IPS-18c (cell line): ENCODE measurements around the gene CR1L.
"Not testable (repeated sequence)": the region's sequence is repeated elsewhere in the genome, so short reads cannot be mapped to it uniquely, and the experiment has no call there.

Experiments used
- H3K4me3 ChIP-seq: 2 replicates; pipeline ENCODE4 v1.7.0; 2013; ENCODE audit warnings: low read depth, mild to moderate bottlenecking, low read length, moderate library complexity; ENCODE audit not compliant: insufficient read depth
- H3K9me3 ChIP-seq: one replicate; pipeline ENCODE4 v1.6.1; 2013; ENCODE audit warnings: mild to moderate bottlenecking, low read length, moderate library complexity; ENCODE audit not compliant: control insufficient read depth, insufficient read depth

The CR1L gene

DNA sequence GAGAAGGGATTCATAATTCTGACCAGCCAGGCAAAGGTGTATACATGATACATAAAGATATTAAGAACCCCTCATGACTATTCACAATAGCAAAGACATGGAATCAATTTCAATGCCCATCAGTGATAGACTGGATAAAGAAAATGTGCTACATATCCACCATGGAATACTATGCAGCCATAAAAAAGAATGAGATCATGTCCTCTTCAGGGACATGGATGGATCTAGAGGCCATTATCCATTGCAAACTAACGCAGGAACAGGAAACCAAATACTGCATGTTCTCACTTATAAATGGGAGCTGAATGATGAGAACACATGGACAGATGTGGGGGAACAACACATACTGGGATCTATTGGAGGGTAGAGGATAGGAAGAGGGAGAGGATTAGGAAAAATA is 21.4 kb downstream of the CR1L start:
- peaks cover 6% of the 10 kb centered on the region for H3K9me3 ChIP-seq
- no peak overlapping the region for H3K4me3 ChIP-seq

DNA sequence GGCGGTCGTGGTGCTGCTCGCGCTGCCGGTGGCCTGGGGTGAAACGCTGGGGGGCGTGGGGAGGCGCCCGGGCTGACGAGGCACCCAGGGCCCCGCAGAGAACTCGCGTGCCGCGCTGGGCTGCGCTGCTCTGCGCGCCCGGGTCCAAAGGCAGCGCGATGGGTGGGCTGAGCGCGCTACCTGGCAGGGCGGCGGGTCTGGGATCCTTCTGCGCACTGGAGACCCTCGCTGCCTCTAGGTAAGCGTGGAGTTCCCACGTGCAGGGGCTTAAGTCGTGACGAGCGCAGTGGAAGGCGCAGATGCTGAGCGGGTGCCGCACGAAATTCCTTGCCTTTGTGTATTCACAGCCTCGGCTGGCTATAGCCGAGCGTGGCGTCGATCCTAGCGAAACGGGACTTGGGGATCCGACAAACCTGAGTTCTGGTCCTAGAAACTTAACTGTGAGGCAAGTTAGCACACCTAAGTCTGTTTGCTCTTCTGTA is 24.6 kb downstream of the CR1L start:
- Histone ChIP-seq H3K9me3 (no peaks in the 10 kb centered on the region), H3K4me3 (no peak overlapping the region)

DNA sequence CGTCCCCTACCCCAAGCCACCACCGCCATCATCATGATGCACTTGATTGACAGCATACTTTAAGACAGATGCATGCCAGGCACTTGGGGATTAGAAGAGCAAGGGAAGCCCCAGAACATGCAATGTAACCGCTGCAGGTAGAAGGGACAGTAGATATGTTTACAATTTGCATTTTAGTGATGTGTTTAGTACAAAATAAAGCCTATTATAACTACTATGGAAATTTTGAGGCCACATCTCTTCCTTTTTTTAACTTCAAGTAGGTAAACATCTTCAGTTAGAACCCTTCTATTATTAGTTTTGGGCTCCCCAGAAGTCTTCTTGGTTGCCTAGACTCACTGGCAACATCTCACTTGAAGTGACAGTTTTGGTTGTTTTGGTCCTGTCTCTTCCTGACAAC is 25.3 kb downstream of the CR1L start:
- no peak overlapping the region for H3K4me3 ChIP-seq
- H3K9me3 ChIP-seq = no peaks in the 10 kb centered on the region

DNA sequence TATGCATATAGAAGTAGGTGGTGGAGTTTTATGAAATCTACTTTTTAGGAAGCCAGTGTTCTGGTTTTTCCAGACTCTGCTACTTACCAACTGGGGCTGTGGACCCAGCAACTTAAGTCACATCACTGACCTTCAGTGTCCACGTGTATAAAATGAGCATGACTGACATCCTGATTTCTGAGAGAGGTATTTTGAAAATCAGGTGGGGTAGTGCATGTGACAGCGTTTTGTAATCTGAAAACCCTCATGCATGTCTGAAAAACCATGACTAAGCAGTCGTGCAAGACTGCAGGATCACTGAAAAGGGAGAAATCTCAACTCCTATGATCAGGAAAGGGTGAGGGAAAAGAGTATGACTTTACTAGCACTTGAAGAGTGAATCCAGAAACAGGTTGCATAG is 26.1 kb downstream of the CR1L start:
- Histone ChIP-seq H3K9me3 (no peaks in the 10 kb centered on the region), H3K4me3 (no peak overlapping the region)

DNA sequence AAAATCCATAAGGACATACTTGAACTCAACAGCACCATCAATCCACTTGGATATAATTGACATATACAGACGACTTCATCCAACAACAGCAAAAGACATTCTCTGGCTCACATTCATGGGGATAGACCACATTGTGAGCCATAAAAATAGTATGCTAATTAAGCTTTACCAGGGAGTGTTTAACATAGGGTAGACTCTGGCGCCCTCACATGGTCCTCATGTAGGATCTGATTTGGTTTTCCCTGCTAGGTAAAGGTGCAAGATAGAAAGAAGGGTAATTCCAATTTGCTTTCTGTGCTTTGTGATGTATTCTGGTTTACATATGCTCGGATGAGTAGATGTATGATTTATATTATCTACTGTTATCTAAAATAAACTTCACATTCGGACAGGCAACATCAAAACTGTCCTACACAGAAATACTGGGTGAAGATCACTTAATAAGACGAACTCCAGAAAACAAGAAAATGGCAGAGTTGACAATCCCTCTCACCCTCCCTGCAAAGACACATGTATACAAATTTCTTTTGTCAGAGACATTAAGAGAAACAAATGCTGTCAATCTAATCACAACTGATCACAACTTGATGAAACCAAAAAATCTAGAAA is 27.7 kb downstream of the CR1L start:
- no peaks in the 10 kb centered on the region for H3K9me3 ChIP-seq
- H3K4me3 ChIP-seq = no peak overlapping the region

DNA sequence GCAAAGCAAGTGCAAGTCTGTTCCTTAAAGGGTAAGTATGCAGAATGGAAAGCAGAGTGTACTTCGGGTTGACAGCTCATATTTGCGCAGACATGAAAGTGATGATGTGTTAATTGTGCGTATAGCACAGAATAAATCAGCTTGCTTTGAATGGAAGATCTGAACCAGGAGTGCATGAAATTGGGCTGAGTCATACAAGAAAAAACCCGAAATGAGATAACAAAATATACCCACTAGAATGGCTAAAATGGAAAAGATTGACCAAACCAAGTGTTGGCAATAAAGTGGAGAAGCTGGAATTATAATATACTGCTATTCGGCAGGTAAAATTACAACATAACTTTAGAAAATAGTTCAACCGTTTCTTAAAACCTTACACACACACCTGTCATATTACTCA is 28.5 kb downstream of the CR1L start:
- no peaks in the 10 kb centered on the region for H3K9me3 ChIP-seq
- H3K4me3 ChIP-seq = no peak overlapping the region

DNA sequence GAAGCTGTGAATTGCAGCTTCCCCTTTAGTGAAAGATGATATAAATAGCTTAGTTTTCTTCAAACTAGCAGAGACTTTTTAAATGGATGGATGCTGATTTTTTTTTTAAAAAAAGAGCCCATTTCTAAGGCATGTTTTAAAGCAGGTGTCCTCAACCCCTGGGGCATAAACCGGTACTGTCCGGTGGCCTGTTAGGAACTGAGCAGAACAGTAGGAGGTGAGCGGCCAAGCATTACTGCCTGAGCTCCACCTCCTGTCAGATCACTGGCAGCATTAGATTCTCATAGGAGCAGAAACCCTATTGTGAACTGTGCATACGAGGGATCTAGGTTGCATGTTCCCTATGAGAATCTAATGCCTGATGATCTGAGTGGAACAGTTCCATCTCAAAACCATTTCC is 31.2 kb downstream of the CR1L start:
- Histone ChIP-seq H3K9me3 (no peaks in the 10 kb centered on the region), H3K4me3 (no peak overlapping the region)

DNA sequence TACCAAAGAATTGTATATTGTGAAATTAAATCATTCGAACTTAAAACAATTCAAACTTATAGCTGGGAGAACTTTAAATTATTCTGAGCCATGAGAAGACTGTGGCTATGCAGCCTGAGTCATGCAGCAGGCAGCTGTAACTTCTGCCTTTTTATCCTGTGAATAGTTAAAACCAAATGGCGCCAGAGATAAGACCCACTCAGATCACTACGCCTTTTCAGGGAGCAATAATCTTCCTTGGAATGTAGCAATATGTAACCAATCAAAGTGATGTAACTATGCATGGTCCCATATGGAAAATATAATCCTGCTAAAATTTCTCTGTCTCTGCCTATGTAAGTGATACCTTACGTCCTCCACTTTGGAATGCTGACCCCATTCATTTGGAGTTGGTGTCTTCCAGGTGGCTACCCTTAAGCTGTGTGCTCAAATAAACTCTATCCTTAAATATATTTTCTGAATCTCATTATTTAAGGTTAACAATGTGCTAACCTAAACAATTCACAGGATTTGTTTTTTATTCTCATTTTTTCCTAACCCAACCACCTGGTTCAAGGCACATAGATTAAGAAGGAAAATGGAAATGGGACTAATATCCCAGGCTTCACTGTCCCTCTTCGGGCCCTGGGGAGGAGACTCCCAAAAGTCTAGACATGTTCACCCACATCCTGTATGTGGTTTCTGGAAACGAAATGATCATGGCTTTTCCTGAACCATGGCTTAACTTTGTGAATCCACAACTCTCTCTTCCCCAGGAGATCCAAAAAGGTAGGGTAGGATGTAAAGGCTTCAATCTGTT is 35.9 kb downstream of the CR1L start:
- not testable (repeated sequence) for H3K9me3 ChIP-seq, H3K4me3 ChIP-seq

DNA sequence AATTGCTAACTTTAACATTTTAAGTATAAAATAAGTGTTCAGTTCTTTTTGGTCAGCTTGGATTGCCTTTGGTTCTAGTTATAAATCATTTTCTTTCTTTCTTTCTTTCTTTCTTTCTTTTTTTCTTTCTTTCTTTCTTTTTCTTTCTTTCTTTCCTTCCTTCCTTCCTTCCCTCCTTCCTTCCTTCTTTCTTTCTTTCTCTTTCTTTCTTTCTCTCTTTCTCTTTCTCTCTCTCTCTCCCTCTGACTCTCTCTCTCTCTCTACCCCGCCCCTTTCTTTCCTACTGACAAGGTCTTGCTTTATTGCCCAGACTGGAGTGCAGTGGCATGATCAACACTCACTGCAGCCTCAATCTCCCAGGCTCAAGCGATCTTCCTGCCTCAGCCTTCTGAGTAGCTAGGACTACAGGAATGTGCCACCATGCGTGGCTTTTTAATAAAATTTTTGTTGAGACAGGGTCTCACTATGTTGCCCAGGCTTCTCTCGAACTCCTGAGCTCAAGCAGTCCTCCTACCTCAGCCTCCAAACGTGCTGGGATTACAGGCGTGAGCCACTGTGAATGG is 38.0 kb downstream of the CR1L start:
- not testable (repeated sequence) for H3K4me3 ChIP-seq, H3K9me3 ChIP-seq

DNA sequence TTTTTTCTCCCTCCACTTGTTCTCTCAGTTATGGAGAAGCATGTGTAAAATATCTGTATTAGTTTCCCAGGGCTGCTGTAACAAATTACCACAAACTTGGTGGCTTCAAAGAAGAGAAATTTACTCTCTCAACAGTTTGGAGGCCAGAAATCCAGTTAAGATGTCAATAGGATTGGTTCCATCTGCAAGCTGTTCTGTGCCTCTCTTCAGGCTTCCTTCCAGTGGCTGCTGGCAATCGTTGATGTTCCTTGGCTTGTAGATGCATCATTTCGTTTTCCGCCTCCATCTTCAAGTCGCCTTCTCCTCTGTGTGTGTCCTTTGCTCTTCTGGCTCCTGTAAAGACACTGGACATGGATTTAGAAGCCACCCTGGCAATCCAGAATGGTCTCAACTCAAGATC is 45.6 kb downstream of the CR1L start:
- H3K9me3 ChIP-seq = not testable (repeated sequence)

DNA sequence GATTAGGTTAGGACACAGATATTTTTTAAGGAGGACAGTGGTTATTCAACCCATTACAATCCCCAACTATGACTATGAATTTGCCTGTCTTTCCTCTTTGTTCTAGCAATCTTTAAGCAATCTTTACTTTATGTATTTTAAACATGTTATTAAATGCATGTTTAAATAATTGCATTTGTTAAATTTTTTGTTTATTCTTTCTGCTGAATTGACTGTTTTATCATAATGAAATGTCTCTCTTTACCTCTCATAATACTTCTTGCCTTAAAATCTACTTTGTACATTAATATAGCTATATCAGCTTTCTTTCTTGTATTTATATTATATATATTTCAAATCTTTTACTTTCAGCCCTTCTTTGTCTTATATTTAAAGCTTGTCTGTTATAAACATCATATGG is 46.1 kb downstream of the CR1L start:
- Histone ChIP-seq H3K4me3 (no peak overlapping the region), H3K9me3 (no peaks in the 10 kb centered on the region)

More for the DNA sequence above, 45.6 kb downstream of the CR1L start:
- H3K4me3 ChIP-seq = not testable (repeated sequence)

DNA sequence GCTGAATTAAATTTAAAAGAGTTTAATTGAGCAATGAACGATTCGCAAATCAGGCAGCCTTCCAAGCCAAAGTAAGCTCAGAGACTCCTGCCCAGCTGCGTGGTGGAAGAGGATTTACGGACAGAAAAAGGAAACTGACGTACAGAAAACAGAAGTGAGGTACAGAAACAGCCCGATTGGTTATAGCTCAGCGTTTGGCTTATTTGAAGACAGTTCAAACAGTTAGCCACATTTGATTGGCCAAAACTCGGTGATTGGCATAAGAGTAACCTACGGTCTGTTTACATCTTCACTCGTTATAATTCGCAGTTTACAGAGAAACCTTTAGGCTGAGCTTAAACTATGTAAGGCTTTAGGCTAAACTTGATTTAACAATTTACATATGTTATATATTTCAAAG is 46.9 kb downstream of the CR1L start:
- no peak overlapping the region for H3K4me3 ChIP-seq
- no peaks in the 10 kb centered on the region for H3K9me3 ChIP-seq

DNA sequence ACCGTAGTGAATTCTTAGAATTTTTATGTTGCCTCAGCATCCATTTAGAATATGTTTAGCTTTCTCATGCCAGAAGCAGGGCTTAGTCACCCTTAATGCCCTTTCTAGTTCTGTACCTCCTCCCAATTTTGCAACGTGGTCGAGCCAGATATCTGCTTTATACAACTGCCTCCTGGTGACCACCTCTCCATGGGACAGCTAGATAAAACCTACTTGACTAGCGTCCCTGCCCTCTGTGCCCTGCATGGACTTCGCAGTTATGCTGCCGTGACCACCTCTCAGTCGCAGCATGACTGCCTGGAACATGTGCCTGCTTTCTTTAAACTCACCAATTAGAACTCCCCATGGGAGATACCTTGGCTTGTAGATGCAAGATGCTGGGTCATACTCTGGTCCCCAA is 47.4 kb downstream of the CR1L start:
- not testable (repeated sequence) for H3K9me3 ChIP-seq, H3K4me3 ChIP-seq

DNA sequence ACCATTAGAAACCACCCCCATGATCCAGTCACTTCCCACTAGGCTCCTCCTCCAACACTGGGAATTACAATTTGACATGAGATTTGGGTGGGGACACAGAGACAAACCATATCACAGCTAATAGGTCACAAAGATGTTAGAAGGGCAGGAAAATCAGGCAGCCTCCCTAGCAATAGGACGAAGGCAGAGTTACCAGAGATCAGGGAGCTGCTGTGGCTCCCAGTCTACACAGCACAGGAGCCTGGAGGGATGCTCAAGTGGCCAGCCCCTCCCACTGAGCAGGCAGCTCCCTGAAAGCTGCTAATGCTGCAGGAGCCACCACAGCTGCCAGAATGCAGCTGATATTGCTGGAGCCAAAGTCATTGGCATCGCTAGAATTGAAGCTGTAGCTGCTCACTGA is 51.0 kb downstream of the CR1L start:
- Histone ChIP-seq H3K9me3 (no peaks in the 10 kb centered on the region), H3K4me3 (no peak overlapping the region)

DNA sequence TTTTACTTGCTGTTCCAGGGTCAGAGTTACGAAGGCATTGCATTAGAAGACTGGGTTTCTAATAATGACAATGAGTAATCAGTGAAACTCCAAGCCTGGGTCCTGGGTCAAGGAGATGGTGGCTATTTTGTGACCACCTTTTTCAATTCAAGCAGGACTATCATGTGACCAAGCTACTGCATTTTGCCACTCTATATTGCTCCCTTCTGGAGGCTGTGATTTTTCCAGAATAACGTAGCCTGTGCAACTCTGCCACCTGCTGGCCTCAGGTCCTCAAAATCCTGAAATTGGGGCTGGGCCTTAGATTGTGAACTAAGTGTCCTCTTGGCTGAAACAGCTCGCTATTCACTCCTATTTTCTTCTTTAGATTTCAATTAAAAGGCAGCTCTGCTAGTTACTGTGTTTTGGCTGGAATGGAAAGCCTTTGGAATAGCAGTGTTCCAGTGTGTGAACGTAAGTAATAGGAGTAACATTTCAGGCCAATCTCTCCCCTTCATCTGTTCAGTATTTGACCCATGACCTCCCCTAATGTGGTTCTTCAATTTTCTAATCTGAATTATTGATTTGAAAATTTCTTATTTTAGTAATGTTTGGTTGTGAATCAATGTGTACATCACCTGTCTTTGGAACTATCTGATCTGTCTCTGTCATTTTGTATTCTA is 54.0 kb downstream of the CR1L start:
- H3K4me3 ChIP-seq = no peak overlapping the region
- H3K9me3 ChIP-seq = no peaks in the 10 kb centered on the region

DNA sequence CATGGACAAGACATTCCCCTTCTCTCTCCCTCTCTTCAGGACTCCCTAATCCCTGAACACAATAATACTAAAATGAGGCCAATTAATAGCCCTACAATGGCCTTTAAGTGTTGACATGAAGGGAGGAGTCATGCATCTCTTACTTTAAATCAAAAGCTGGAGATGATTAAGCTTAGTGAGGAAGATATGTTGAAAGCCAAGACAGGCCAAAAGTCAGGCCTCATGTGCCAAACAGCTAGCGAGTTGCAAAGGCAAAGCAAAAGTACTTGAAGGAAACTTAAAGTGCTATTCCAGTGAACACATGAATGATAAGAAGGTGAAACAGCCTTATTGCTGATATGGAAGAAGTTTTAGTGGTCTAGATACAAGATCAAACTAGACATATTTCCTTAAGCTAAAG is 57.4 kb downstream of the CR1L start:
- Histone ChIP-seq H3K9me3 (no peaks in the 10 kb centered on the region), H3K4me3 (no peak overlapping the region)

DNA sequence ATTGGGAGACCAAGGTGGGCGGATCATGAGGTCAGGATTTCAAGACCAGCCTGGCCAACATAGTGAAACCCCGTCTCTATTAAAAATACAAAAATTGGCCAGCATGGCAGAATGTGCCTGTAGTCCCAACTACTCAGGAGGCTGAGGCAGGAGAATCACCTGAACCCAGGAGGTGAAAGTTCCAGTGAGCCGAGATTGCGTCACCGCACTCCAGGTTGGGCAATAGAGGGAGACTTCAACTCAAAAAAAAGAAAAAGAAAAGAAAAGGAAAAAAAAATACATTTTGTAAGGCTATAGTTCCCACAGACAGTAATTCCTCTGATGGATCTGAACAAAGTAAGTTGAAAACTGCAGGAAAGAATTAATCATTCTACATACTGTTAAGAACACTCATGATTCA is 58.8 kb downstream of the CR1L start:
- no peaks in the 10 kb centered on the region for H3K9me3 ChIP-seq
- H3K4me3 ChIP-seq = no peak overlapping the region

DNA sequence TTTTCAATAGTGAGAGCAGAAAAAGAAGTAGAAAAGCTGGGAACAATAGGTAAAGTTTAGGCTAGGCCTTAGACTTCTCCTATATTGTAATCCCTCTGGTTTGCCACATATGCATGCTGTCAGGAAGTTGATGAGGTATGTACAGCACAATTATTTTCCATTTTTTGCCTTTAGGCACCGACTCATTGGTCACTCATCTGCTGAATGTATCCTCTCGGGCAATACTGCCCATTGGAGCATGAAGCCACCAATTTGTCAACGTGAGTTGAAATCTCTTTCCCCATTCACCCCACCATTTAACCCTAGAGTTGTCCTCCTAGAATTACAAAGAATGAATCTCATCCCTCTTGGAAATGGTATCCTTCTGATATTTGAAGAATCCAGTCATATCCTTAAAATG is 63.1 kb downstream of the CR1L start:
- H3K9me3 ChIP-seq, H3K4me3 ChIP-seq: not testable (repeated sequence)
